ENCODE measurements around the gene PPP1R3F.

Gene PPP1R3F

DNA sequence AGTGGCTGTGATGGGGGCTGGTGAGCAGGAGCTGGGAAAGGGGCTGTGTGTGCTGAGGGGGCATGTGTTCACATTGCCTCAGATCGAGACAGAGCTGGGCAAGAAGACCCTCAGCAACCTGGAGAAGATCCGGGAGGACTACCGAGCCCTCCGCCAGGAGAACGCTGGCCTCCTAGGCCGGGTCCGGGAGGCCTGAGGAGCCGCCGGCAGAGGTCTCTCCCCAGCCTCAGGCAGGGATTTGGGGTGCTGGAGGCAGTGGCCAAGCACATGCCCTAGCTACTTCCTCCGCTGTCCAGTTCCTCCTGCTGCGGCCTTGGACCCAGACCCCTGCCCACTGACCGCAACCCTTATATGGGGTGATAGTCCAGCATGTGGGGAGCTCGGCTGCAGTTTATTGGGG, 19.5 kb upstream of the PPP1R3F start:
- no peak for DNase-seq

DNA sequence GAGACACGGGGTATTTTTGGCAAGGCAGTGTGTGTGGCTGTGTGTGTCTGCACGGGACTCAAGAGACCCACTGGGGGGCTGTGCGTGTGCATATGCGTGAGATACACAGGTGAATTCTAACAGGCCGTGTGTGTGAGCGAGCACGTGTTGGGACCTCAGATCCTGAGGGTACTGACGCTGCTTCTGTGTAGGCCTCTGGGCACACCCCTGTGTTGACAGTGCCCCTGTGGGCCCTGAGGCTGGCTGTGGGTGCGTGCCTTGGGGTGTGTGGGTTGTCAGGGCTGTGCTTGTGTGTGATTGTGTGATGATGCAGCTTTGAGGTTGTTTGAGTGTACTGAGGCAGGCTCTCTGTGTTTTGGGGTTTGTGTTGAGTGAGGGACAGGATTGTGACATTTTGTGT, 19.0 kb upstream of the PPP1R3F start:
- no peak for DNase-seq

DNA sequence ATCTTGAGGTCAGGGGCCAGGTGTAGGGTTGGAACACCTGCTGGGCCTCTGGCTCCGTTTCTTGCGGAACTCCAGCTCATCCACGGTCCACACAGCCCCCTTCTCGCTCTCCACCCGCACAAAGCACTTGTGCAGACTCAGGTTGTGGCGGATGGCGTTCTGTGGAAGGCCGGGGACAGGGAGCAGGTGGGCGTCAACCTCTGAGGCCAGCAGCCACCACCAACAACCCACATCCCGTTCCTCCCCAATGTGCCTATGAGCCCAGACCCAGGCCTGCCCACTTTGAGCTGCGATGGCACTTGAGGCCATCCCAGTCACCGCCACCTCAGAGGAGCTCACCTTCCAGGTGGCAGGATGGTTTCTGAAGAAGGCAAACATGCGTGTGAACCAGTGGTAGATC, 18.3 kb upstream of the PPP1R3F start:
- DNase-seq: no peak

DNA sequence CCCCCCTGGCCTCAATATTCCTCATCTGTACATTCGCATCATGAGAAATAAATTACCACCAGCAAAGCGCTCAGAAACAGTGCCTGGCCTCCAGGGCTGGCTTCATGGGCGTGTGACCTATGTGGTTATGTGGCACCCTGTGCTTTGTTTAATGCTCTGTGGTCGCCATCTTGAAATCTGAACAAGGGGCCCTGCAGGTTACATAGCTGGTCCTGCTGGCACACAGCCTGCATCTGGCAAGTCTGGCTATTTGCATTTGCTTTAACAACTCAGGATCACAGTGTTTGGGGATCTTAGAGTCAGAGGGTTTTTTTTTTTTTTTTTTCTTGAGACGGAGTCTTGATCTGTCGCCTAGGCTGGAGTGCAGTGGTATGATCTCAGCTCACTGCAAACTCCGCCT, 15.0 kb upstream of the PPP1R3F start:
- no peak for DNase-seq

DNA sequence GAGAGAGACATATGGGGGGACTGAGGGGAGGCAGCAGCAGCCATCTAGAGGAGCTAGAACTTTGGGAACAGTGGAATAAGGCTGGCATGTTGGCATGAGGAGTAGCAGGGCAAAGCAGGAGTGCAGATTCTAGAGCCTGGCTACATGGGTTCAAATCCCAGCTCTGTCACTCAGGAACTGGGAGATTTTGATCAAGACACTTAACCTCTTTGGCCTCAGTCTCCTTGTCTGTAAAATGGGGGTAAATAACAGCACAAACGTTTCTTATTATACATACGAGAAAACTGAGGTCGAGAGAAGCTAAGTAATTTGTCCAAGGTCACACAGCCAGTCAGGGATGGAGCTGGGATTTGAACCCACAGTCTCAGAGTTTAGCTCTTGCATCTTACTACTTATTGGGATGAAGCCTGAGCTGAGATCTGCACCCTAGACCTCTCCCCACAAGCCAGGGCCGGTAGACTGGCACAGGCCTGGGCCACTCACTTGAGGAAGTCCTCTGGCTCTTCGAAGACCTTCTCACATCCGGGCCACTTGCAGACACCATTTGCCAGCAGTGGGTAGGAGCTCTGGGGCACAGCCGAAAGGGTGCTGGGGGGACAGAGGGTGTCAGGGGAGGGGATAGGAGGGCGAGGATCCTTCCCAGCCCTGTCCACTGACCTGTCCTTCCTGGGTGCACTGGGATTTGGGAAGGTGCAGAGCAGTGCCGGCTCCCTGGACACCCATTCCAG, 13.2 kb upstream of the PPP1R3F start:
- no peak for DNase-seq

DNA sequence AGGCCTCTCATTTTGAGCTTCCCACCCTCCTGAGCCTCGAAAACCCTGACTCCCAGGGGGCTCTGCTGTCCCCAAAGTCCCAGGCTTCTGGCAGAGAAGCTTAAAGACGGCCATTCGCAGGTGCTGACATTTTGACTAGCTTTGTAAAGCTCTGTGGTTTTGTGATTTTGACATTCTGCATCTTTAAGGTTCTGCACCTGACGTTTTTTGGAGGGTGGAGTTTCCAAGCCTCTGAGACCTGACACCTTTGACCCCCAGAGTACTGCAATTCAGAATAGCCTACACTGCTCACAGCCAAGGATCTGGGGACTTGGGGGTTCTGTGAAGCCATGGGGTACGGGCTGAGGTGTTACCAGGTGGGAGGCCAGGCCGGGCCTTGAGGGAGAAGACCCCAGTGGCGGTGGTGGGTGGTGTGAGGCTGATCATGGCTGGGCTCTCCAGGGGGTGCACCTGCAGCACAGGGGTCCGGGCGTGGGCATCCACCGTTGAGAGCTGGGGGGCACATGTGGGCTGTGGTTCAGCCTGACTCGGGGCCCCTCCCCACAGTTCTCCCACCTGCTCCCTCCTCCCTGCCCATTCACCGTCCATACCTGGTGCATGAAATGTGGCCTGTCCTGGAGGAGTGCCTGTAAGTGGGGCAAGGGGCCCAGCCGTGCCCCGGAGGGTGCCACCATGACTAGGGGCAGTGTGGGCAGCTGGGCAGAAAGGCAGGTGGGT, 12.4 kb upstream of the PPP1R3F start:
- no peak for DNase-seq

DNA sequence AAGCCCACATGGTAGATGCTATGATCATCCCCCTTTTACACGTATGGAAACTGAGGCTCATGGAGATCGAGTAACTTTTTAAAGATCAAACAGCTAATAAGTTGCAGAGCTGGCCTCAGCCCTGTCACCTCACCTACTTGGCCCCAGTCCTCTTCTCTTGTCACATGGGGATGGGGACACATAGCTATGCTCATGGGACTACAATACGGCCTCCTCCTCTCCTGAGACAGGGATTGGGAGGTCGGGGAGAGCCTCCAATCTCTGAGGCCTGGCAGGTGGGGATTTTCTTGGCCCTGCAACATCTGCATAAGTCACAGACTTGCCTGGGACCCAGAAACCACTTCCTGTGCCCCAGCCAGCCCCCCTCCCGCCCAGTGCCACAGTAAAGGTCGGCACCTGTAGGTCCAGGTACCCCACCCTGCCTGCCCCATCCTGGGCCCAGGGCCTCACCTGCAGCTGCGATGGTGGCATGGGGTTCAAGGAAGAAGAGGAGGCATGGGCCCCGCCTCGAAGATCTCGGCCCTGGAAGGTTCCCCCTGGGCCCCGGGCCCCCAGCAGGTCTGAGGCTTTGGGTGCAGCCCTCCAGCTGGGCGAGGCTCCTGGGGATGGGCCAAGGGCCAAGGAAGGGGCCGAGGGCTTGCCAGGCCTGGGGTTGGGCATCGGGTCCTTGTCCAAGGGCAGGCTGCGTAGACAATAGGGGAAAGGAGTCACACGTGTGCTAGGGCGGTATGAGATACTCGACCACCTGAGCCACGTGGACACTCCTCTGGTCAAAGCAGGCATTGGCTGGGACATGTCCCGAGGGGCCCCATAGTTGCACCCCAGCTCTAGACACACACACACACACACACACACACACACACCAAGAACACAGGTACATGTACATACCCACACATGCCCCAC, 11.5 kb upstream of the PPP1R3F start:
- no peak for DNase-seq

DNA sequence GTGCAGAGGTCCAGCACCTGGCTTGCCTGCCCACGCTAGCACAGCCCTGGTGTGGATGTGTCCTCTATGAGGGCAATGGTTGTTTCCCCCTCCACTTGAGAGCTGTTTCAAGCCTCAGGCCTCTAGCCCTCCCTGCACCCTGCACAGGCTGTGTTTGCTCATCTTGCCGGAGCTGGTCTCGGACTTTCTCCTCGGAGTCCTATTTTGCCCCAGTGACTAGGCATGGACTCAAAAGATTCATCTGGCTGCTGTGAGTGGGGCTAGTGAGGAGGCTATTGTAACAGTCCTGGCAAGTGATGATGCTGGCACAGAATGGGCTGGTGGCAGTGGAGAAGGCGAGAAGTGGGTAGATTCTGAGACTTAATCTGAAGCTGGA, 10.9 kb upstream of the PPP1R3F start:
- DNase-seq: no peak

DNA sequence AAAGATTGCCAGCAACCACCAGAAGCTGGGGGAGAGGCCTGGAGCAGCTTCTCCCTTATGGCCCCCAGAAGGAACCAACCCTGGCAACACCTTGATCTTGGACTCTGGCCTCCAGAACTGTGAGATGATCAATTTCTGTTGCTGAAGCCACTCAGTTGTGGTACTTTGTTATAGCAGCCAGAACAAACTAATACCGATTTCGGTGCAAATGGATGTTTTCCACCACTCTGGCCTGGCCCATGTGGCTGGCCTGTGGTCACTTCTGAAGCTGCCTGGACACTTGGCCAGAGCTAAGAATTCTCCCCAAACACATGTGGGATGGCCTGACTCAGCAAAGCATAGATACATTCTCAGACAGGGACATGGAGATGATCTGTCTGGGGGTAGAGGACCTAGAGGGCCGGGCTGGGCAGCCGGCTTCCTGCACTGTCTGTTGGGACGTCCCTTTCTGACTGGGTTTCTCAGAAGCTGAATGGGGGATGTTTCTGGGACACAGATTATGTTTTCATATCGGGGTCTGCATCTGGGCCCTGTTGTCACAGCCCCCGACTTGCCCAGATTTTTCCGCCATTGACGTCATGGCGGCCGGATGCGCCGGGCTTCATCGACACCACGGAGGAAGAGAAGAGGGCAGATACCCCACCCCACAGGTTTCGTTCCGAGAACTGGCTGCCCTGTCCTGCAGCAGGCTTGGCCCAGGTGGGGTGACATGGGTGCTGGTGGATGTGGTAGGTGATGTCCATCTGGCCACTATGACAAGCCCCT, 9.2 kb upstream of the PPP1R3F start:
- DNase-seq: no peak

DNA sequence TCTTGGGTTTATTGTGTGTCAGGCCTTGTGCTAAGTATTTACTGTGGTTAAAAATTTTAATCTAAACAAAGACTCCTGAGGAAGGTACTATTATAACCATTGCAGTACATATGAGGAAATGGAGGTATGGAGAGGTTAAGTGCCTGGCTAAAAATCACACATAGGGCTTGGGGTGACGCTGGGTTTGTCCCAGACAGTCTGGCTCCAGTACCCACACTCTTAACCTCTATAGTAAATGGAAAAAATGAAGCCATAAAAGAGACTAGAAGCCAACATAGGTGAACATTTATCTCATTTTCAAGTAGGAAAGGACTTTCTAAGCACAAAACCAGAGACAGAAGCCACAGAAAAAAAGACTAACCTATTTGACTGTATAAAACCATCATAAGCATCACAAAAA, 7.0 kb upstream of the PPP1R3F start:
- DNase-seq: no peak

DNA sequence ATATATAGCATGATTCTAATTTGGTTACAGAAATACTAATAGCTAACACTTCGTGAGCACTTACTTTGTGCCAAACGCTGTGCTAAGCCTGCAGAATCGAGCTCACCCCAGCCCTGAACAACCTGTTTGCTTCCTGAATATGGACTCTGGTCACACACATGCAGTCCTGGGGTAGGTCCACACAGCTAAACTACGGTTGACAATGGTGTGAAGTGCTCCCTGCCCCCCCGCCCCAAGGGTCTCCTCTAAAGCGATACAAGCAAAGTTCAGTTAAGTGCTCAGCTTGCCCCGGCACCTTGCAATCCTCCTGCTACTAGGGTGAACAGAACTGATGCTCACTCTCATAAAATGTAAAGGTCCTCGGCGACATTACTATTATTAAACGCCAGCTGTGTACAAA, 6.0 kb upstream of the PPP1R3F start:
- DNase-seq: no peak

DNA sequence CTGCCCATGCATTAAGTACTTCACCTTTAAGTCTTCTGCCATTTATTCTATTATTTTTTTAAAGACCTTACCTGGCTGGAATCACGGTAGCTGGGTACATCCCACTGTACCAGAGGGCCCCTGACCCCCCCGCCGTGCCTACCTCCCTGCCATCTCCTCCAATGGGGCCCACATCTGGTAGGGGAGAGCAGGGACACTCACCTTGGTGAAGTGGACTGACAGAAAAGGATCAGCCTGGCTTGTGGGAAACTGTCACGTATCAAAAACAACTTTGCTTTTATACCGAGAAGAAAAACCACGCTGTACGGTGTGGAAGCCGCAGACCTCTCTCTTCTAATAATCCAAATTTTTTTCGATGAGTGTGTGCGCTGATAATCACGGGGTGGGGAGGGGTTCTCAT, 5.1 kb upstream of the PPP1R3F start, which contains the start of gene FOXP3:
FOXP3 (minus strand) TSS at position 251 of the 400 bp plus-strand sequence. CDS start 6,205 bp downstream, outside the sequence.
- DNase-seq: no peak

DNA sequence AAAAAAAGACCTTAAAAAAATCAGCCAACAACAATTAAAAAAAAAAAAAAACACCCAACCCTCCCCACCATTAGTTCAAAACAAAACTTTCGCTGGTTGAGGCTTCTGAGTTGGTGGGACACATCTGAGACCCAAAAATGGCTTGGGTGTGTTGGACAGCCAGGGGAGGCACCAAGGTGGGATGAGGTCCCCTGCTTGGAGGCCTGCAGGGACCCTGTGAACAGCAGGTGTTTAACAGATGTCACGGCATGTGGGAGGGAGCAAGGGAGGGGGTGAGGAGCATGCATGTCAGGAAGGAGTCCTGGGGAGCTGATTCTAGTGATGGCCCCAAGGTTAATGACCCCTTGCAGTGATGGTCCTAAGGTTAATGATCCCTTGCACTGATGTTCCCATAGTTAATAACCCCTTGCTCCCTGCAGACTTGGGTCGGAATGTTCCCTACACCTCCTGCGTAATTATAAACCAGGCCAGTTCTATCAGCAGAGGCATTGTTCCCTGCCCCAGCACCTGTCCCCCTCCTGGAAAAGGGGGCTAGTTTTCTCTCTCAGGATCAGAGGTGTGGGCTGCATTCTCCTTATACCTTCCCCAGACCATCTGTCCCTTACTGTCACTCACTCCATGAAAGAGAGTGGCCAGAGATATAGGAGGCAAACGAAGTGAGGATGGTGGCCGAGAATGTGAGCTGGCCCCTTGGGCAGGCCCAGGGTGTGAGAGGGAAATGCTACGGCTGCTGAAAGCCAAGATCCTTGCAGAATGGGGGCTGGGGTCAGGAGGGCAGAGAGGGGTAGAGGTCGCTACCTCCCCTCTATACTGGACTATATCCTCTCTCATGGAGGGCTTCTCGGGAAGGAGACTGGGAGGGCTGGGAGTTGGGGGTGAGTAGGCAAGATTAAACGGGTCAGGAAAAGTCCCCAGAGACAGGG, 2.8 kb upstream of the PPP1R3F start:
- no peak for DNase-seq

DNA sequence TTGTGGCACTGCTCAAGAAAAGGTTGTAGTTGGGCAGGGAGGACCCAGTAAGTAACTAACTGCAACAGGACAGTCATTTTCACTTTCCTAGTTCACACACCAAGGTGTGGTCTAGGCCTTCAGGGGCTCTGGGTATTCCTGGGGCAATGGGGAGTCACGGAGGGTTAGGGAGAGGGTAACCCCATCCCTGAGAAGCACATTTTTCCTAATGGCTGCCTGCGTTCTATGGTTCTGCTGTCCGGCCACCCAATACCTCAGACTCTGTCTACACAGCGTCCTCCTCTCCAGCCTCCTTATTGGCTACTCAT, 937 bp upstream of the PPP1R3F start:
- DNase-seq: no peak

DNA sequence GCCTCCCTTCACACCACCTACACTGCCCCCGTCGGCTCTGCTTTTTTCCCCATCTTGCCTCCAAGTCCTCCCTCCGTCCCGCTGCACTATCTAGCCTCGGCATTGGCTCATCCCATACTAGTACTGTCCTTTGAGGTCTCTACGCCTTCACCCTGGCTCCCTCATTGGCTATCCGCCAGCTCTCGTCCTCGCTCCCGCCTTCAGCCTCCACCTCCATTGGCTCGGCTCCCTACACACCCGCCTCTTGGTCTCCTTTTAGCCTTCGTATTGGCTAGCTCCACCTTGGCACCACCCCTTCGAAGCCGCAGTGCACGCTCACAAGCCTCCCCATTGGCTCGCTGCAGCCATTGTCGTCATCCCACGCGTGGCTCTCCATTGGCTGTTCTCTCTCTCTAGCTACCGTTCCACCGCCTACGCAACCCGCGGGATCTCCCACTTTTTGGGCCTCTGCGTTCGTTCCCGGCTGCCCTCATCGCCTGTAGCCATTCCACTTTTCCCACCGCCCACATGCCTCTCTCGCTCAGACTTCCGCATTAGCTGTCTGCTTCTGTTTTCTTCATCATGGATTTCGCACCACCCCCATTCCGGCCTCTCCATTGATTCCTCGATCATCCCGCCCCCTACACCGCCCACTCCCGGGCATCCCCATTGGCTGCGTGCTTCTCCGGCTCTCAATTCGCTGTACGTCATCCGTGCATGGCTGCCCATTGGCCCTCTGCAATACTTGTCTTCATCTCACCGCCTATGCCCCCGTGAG, 405 bp upstream of the PPP1R3F start:
- peak; percentile 88 for DNase-seq

DNA sequence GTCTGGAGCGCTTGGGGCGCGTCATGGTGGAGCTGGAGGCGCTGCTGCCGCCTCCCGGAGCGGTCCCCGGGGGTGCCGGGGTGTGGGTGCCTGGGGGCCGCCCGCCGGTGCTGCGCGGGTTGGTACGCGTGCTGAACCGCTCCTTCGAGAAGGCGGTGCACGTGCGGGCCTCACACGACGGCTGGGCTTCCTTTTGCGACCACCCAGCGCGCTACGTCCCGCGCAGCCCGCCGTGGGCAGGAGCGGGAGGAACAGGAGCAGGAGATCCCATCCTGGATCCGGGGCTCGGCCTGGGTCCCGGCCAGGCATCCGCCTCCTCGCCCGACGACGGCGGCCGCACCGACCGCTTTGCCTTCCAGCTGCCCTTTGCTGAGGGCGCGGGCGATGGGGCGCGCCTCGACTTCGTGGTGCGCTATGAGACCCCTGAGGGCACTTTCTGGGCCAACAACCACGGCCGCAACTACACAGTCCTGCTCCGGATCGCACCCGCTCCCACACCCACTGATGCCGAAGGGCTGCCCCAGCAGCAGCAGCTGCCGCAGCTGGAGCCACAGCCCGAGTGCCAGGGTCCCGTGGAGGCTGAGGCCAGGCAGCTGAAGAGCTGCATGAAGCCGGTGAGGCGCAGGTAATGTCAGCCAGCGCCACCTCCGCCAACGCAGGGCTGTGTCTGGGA, 792 bp downstream of the PPP1R3F start:
- DNase-seq: no peak

DNA sequence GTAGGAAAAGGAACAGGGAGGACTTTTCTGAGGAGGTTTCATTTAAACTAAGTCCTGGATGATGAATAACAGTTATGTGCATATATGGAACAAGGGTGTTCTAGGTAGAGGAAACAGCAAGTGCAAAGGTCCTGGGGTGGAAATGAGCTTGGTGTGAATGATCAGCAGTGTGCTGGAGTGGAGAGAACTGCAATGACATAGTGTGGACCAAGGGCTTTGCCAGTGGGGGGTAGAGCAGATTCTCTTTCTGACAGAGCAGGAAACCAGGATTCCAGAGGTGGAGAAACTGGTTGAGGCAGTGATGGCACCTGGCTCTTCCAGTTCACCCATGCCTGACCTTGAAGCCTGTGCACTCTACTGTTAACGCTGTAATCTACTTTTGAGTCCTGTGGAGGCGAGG, 1.7 kb downstream of the PPP1R3F start:
- no peak for DNase-seq

DNA sequence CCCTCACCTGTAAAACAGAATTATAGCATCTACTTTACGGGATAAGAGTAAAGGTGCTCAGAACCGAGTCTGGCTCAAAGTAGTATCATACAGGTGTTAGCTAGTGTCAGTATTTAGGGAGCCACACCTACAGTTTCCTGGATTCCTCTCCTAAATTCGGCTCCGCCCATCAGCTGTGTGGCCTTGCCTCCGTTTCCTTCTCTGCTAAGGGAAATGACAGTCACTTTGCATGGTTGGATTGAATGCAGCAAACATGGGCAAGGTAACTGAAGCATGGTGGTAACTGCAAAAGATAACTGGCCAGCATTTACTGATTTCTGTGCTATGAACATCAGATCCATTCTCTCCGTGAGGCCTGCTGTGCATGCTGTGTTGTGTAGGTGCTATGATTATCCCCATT, 2.8 kb downstream of the PPP1R3F start:
- no peak for DNase-seq

DNA sequence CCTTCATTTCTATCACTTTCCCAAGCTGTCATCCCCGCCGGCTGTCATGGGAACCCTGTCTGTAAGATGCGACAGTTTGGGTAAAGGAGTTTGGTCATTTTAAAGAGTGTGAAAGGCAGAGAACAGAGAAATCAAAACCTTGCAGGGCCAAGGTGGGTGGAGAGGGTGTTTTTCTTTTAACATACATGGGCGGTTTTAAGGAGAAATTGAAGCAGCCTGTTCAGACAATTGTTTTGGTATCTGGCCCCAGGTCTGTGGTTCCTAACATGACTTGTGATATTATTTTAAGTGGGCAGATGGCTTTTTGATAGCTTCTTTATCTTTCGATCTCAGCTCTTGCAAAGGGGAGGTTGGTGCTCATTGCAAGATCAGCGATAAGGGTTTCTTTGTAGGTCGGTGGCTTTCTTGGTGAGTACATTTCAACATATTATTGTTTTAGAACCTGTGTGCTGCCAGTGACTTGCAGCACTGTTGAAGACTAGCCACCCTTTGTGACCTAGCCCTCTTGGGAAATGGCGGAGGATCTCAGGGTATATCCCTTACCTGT, 3.7 kb downstream of the PPP1R3F start:
- no peak for DNase-seq

DNA sequence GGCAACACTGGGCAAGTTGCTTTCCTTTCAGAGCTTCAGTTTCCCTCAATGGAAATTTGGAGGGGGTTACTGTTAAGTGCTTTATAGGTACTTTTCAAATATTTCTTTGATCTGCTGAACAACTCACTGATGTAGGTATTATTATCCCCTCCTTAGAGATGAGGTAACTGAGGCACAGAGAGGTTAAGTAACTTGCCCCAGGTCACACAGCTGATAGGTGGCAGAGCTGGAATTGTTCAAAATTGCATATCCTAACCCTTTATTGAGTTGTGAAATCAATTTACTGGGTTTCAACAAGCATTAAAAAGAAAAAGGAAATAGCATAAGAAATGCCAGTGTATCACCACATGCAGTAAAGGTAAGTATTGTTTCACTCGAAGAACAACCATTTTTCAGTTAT, 6.6 kb downstream of the PPP1R3F start:
- DNase-seq: no peak
